Rectal smooth muscle tissue (tissue), 1 donor: ENCODE measurements around the gene ZNF419.
A peak's percentile ranks its signal among the peaks of the same experiment; 100 is the strongest.
"Not testable (repeated sequence)": the region's sequence is repeated elsewhere in the genome, so short reads cannot be mapped to it uniquely, and the experiment has no call there.

Source experiments
- H3K27ac ChIP-seq: one replicate; pipeline ENCODE4 v1.7.0; 2013; ENCODE audit warnings: low read depth, low read length, inconsistent platforms
- H3K27me3 ChIP-seq: one replicate; pipeline ENCODE4 v1.7.0; 2013; ENCODE audit warnings: low read length; ENCODE audit not compliant: control insufficient read depth, insufficient read depth
- H3K36me3 ChIP-seq: one replicate; pipeline ENCODE4 v1.7.0; 2013; ENCODE audit warnings: low read length; ENCODE audit not compliant: control insufficient read depth, insufficient read depth
- H3K4me1 ChIP-seq: one replicate; pipeline ENCODE4 v1.7.0; 2013; ENCODE audit warnings: low read length; ENCODE audit not compliant: control insufficient read depth, insufficient read depth
- H3K4me3 ChIP-seq: one replicate; pipeline ENCODE4 v1.7.0; 2013; ENCODE audit warnings: low read length
- H3K9ac ChIP-seq: one replicate; pipeline ENCODE4 v1.7.0; 2013; ENCODE audit warnings: low read length

The ZNF419 gene

GRCh38 chr19:57499332-57499679 is 11.8 kb downstream of the ZNF419 start:
- H3K27ac ChIP-seq, H3K9ac ChIP-seq, H3K4me1 ChIP-seq, H3K27me3 ChIP-seq, H3K36me3 ChIP-seq, H3K4me3 ChIP-seq: not testable (repeated sequence)

GRCh38 chr19:57499680-57500395 is 12.3 kb downstream of the ZNF419 start, which contains the start of gene ZNF773:
ZNF773 (plus strand) TSS chr19:57499938; CDS start chr19:57500081, 143 bp downstream.
- Histone ChIP-seq H3K9ac (peak within 1 kb of the TSS; percentile 77), H3K27ac (peak within 1 kb of the TSS; percentile 81), H3K4me3 (peak within 1 kb of the TSS; percentile 76)
- not testable (repeated sequence) for H3K4me1 ChIP-seq, H3K36me3 ChIP-seq, H3K27me3 ChIP-seq

GRCh38 chr19:57500400-57500799 is 12.8 kb downstream of the ZNF419 start:
- H3K4me1 ChIP-seq, H3K27ac ChIP-seq, H3K27me3 ChIP-seq, H3K9ac ChIP-seq: not testable (repeated sequence)
- H3K36me3 ChIP-seq: peaks cover 10% of the 10 kb centered on the region
- peak overlapping the region; percentile 55 for H3K4me3 ChIP-seq

GRCh38 chr19:57506163-57506562 is 18.6 kb downstream of the ZNF419 start:
- Histone ChIP-seq H3K27ac (no peak overlapping the region), H3K4me3 (no peak overlapping the region), H3K27me3 (no peaks in the 10 kb centered on the region), H3K36me3 (peaks cover 30% of the 10 kb centered on the region), H3K4me1 (no peaks in the 10 kb centered on the region), H3K9ac (no peak overlapping the region)

- Histone ChIP-seq H3K4me1 (no peaks in the 10 kb centered on the region), H3K27me3 (no peaks in the 10 kb centered on the region), H3K36me3 (peaks cover 18% of the 10 kb centered on the region), H3K9ac (no peak overlapping the region), H3K4me3 (no peak overlapping the region), H3K27ac (no peak overlapping the region)
Observed at GRCh38 chr19:57511484-57511883, 23.9 kb downstream of the ZNF419 start.

- no peaks in the 10 kb centered on the region for H3K4me1 ChIP-seq
- H3K36me3 ChIP-seq: peaks cover 8% of the 10 kb centered on the region
- H3K4me3 ChIP-seq: no peak overlapping the region
- no peak overlapping the region for H3K9ac ChIP-seq
- no peak overlapping the region for H3K27ac ChIP-seq
- H3K27me3 ChIP-seq: no peaks in the 10 kb centered on the region
Observed at GRCh38 chr19:57512845-57513244, 25.3 kb downstream of the ZNF419 start.

GRCh38 chr19:57515255-57515654 is 27.7 kb downstream of the ZNF419 start:
- peaks cover 8% of the 10 kb centered on the region for H3K36me3 ChIP-seq
- H3K4me1 ChIP-seq: no peaks in the 10 kb centered on the region
- H3K27me3 ChIP-seq: no peaks in the 10 kb centered on the region
- H3K9ac ChIP-seq: no peak overlapping the region
- no peak overlapping the region for H3K27ac ChIP-seq
- H3K4me3 ChIP-seq: no peak overlapping the region

- not testable (repeated sequence) for H3K36me3 ChIP-seq, H3K9ac ChIP-seq, H3K4me1 ChIP-seq, H3K27me3 ChIP-seq, H3K27ac ChIP-seq, H3K4me3 ChIP-seq
Observed at GRCh38 chr19:57518021-57518420, 30.5 kb downstream of the ZNF419 start.

GRCh38 chr19:57527136-57527881 is 39.8 kb downstream of the ZNF419 start, which contains the start of gene ZNF549:
ZNF549 (plus strand) TSS chr19:57527356; CDS start chr19:57527574, 218 bp downstream.
- peaks cover 3% of the 10 kb centered on the region for H3K36me3 ChIP-seq
- peak within 1 kb of the TSS; percentile 54 for H3K27ac ChIP-seq
- H3K4me3 ChIP-seq: peak within 1 kb of the TSS; percentile 93
- H3K4me1 ChIP-seq: no peaks in the 10 kb centered on the region
- H3K9ac ChIP-seq: peak within 1 kb of the TSS; percentile 75
- H3K27me3 ChIP-seq: no peaks in the 10 kb centered on the region

- no peak overlapping the region for H3K27ac ChIP-seq
- no peaks in the 10 kb centered on the region for H3K27me3 ChIP-seq
- no peak overlapping the region for H3K9ac ChIP-seq
- peaks cover 60% of the 10 kb centered on the region for H3K36me3 ChIP-seq
- peak overlapping the region; percentile 16 for H3K4me3 ChIP-seq
- H3K4me1 ChIP-seq: no peaks in the 10 kb centered on the region
Observed at GRCh38 chr19:57537953-57538547, 50.5 kb downstream of the ZNF419 start.
